ENCODE data around the gene PRPF19.

Gene PRPF19

GRCh38 chr11:60855726-60856633 is 50.4 kb downstream of the PRPF19 start, which contains the start of gene PTGDR2:
TSS of gene PTGDR2 (minus strand) at chr11:60855950. CDS start at chr11:60853722, 2,228 bp downstream.
- DNase-seq = no peak

- no peak for DNase-seq
These were observed 51.3 kb downstream of the PRPF19 start for GRCh38 chr11:60854847-60855725.

- no peak for DNase-seq
These were observed 52.1 kb downstream of the PRPF19 start for GRCh38 chr11:60854140-60854846.

GRCh38 chr11:60852982-60853950 is 53.1 kb downstream of the PRPF19 start:
- DNase-seq = no peak

- no peak for DNase-seq
These were observed 54.0 kb downstream of the PRPF19 start for GRCh38 chr11:60852117-60852981.

GRCh38 chr11:60851327-60852104 is 54.9 kb downstream of the PRPF19 start:
- DNase-seq = no peak

- DNase-seq = no peak
These were observed 56.5 kb downstream of the PRPF19 start for GRCh38 chr11:60849641-60850520.

- no peak for DNase-seq
These were observed 57.7 kb downstream of the PRPF19 start for GRCh38 chr11:60848714-60849151.

- no peak for DNase-seq
These were observed 58.5 kb downstream of the PRPF19 start for GRCh38 chr11:60847896-60848295.

- DNase-seq = no peak
These were observed 59.1 kb downstream of the PRPF19 start for GRCh38 chr11:60847281-60847680.

GRCh38 chr11:60845338-60845737 is 61.0 kb downstream of the PRPF19 start:
- no peak for DNase-seq

GRCh38 chr11:60844870-60845221 is 61.5 kb downstream of the PRPF19 start:
- DNase-seq = no peak

- no peak for DNase-seq
These were observed 62.1 kb downstream of the PRPF19 start for GRCh38 chr11:60844045-60844869.

- no peak for DNase-seq
These were observed 63.5 kb downstream of the PRPF19 start for GRCh38 chr11:60842668-60843600.

GRCh38 chr11:60841797-60842667 is 64.4 kb downstream of the PRPF19 start, which contains the start of gene CCDC86:
TSS of gene CCDC86 (plus strand) at chr11:60842113. CDS start at chr11:60842125, 12 bp downstream.
- peak; percentile 99 for DNase-seq
